Measurements from ENCODE around the gene MEIKIN.

MEIKIN gene, protein sequence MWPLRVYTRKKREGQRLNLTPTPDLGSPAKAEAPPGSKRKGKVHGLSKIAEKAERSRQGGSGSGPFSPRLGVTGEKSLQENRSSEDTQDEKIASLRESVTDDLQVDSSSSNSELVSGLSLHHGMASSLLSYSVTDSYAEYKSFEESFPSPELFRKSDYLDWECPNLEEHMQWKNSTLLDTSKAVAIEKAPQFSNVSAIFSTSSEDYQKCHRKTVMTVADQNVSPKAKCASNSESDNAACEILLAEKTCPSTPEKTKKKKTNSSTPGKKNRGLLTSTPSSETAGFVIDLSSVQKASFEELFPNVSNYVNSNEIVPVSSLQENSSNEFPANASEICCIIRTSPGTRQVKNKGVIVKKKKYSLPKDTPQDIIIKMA

GRCh38 chr5:131945551-131946168, at the start of gene MEIKIN:
Gene MEIKIN, minus strand, starts transcription at chr5:131945663. Its CDS starts 158 bp downstream, at chr5:131945505.
- H3K4me3 ChIP-seq (ENCODE audit: low read depth, low read length), result no peak within 1 kb of the TSS
- no peak for DNase-seq (ENCODE audit: low read depth)
- TF ChIP-seq CTCF (IDR thresholded peaks at IDR 0.05; ENCODE audit: control insufficient read depth, extremely low read depth, insufficient read depth), result no peak

GRCh38 chr5:131994533-131995226, 49.2 kb upstream of the MEIKIN start:
- no peak overlapping the region for H3K4me3 ChIP-seq (ENCODE audit: low read depth, low read length)
- TF ChIP-seq CTCF (IDR thresholded peaks at IDR 0.05; ENCODE audit: control insufficient read depth, extremely low read depth, insufficient read depth), result no peak
- no peak for DNase-seq (ENCODE audit: low read depth)

- H3K4me3 ChIP-seq (ENCODE audit: low read depth, low read length), result no peak overlapping the region
- TF ChIP-seq CTCF (IDR thresholded peaks at IDR 0.05; ENCODE audit: control insufficient read depth, extremely low read depth, insufficient read depth), result no peak
- DNase-seq (ENCODE audit: low read depth), result no peak
Measured at GRCh38 chr5:131994090-131994489, 48.6 kb upstream of the MEIKIN start.

DNA sequence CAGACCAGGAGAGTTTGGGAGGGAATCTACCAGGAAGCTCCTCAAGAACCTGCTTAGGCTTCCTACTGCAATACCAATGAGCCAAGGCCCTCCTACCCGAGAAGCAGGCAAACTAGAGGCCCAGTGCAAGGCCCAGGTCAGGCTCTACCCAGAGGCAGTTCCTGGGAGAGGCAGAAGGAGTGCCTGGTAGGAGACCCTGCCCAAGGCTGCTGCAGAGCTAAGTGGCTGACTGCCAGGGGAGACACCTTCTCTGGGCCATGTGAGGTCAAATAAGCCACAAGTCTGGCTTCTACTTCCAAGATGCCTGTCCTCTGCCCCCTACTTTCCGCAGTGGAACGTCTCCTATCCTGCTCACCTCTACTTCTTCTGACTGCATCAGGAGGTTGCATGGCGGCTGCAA, 48.2 kb upstream of the MEIKIN start:
- TF ChIP-seq CTCF (IDR thresholded peaks at IDR 0.05; ENCODE audit: control insufficient read depth, extremely low read depth, insufficient read depth), result no peak
- DNase-seq (ENCODE audit: low read depth), result no peak
- H3K4me3 ChIP-seq (ENCODE audit: low read depth, low read length), result no peak overlapping the region

GRCh38 chr5:131992370-131992769, 46.9 kb upstream of the MEIKIN start:
- no peak for TF ChIP-seq CTCF (IDR thresholded peaks at IDR 0.05; ENCODE audit: control insufficient read depth, extremely low read depth, insufficient read depth)
- DNase-seq (ENCODE audit: low read depth), result no peak
- no peak overlapping the region for H3K4me3 ChIP-seq (ENCODE audit: low read depth, low read length)

GRCh38 chr5:131991593-131992324, 46.3 kb upstream of the MEIKIN start:
- TF ChIP-seq CTCF (IDR thresholded peaks at IDR 0.05; ENCODE audit: control insufficient read depth, extremely low read depth, insufficient read depth), result no peak

More at GRCh38 chr5:131991593-131992324, 46.3 kb upstream of the MEIKIN start:
- DNase-seq (ENCODE audit: low read depth), result no peak
- H3K4me3 ChIP-seq (ENCODE audit: low read depth, low read length), result no peak overlapping the region
